PC-3 (cell line): Measurements from ENCODE around the gene BCKDHB. TPM values are rescaled to one million over a fixed set of nuclear protein-coding genes. Genes with fewer than 3 reads are reported as not detected.

Source experiments
- ATAC-seq: fragments of 200-7000 bp; cut with Tn5 transposase; 2 replicates; pipeline ENCODE4 v1.9.1; 2020; ENCODE audit warnings: mild to moderate bottlenecking, moderate library complexity
- BruUV-seq: library from RNA; stranded (reverse); fragments of 400-500 nt; replicated peaks from 2 replicates; lab custom pipeline; 2021; lab: Mats Ljungman, UMichigan
- CTCF ChIA-PET: fragments of 300-600 bp; sonication (Branson Sonifier 250); formaldehyde crosslinking; loops from one replicate; lab custom pipeline; 2022; ENCODE audit warnings: antibody characterized with exemption; lab: Charles Lee
- POLR2A ChIA-PET: fragments of 300-600 bp; sonication (Branson Sonifier 250); formaldehyde crosslinking; loops from one replicate; lab custom pipeline; 2022; ENCODE audit warnings: antibody characterized with exemption; ENCODE audit not compliant: unreplicated experiment; lab: Charles Lee
- DNase-seq: peaks from one replicate; pipeline ENCODE4 v3.0.0-alpha.2; 2015
- H2AFZ ChIP-seq: fragments of 300-600 bp; sonication (generic); 2 replicates; pipeline ENCODE4 v1.6.0; 2016; ENCODE audit warnings: antibody characterized with exemption, low read length
- H3F3A ChIP-seq: fragments of 300-600 bp; sonication (generic); one replicate; pipeline ENCODE4 v1.6.0; 2017; ENCODE audit warnings: antibody characterized with exemption, low read length, control low read depth, mild to moderate bottlenecking; ENCODE audit not compliant: unreplicated experiment
- H3K27ac ChIP-seq: fragments of 300-600 bp; sonication (generic); 2 replicates; pipeline ENCODE4 v1.5.1; 2016; ENCODE audit warnings: mild to moderate bottlenecking, low read length
- H3K27me3 ChIP-seq: fragments of 300-600 bp; sonication (generic); 2 replicates; pipeline ENCODE4 v1.6.1; 2016; ENCODE audit warnings: low read length, mixed read lengths
- H3K36me3 ChIP-seq: fragments of 300-600 bp; sonication (generic); 2 replicates; pipeline ENCODE4 v1.6.1; 2016; ENCODE audit warnings: low read depth, mixed run types, low read length, mixed read lengths
- H3K4me1 ChIP-seq: fragments of 300-600 bp; sonication (generic); 2 replicates; pipeline ENCODE4 v1.5.1; 2016; ENCODE audit warnings: low read length; ENCODE audit not compliant: insufficient read depth
- H3K4me2 ChIP-seq: fragments of 300-600 bp; sonication (generic); 2 replicates; pipeline ENCODE4 v1.6.0; 2016; ENCODE audit warnings: low read length
- H3K4me3 ChIP-seq: fragments of 300-600 bp; sonication (generic); 2 replicates; pipeline ENCODE4 v1.5.1; 2016; ENCODE audit warnings: mild to moderate bottlenecking, low read length, mixed read lengths
- H3K79me2 ChIP-seq: fragments of 300-600 bp; sonication (generic); 2 replicates; pipeline ENCODE4 v1.6.1; 2017; ENCODE audit warnings: low read length, mixed read lengths
- H3K9ac ChIP-seq: fragments of 300-600 bp; sonication (generic); 2 replicates; pipeline ENCODE4 v1.6.0; 2016; ENCODE audit warnings: mild to moderate bottlenecking, low read length
- H3K9me2 ChIP-seq: fragments of 300-600 bp; sonication (generic); replicated peaks from 2 replicates; pipeline ENCODE4 v1.6.1; 2016; ENCODE audit warnings: mixed run types, low read length, mixed read lengths
- H3K9me3 ChIP-seq: fragments of 300-600 bp; sonication (generic); 2 replicates; pipeline ENCODE4 v1.6.1; 2016; ENCODE audit warnings: low read length, mixed read lengths
- H4K20me1 ChIP-seq: fragments of 300-600 bp; sonication (generic); 2 replicates; pipeline ENCODE4 v1.6.1; 2016; ENCODE audit warnings: low read length, mixed read lengths
- CTCF ChIP-seq: fragments of 300-600 bp; sonication (generic); conservative IDR thresholded peaks from 2 replicates; pipeline ENCODE4 v1.5.1; 2017; ENCODE audit warnings: antibody characterized with exemption, low read depth, mild to moderate bottlenecking, low read length
- EZH2 ChIP-seq: fragments of 300-600 bp; sonication (generic); IDR thresholded peaks from one replicate; pipeline ENCODE4 v1.6.1; 2017; ENCODE audit warnings: antibody characterized with exemption, mild to moderate bottlenecking, low read length; ENCODE audit not compliant: unreplicated experiment
- EZH2phosphoT487 ChIP-seq: fragments of 300-600 bp; sonication (generic); IDR thresholded peaks from 2 replicates; pipeline ENCODE4 v1.6.1; 2018; ENCODE audit warnings: mild to moderate bottlenecking, antibody characterized with exemption, low read length, borderline replicate concordance
- intact Hi-C: fragments of 100-400 bp; cut with micrococcal nuclease; formaldehyde crosslinking; loops from 2 replicates; pipeline ENCODE4 v1.9.0; 2023
- total RNA-seq: library from RNA; depleted of rRNA; stranded (reverse); fragments of >200 nt; gene quantifications from 2 replicates; pipeline ENCODE4 v1.2.3, GENCODE V29; 2014

The BCKDHB gene
- total RNA-seq, 1 experiment from 2014 or later, result 9.9 TPM

GRCh38 chr6:80214436-80215022 lies 108.1 kb downstream of the BCKDHB start:
- BruUV-seq, result no TSS peak
- no peaks in the 10 kb centered on the region for H3K79me2 ChIP-seq
- peak; percentile 67 for DNase-seq
- H3F3A ChIP-seq, result no peaks in the 10 kb centered on the region
- no peaks in the 10 kb centered on the region for H3K9me3 ChIP-seq
- no peaks in the 10 kb centered on the region for H3K36me3 ChIP-seq
- H3K4me2 ChIP-seq, result no peak overlapping the region
- intact Hi-C loops, result loop anchor here (5.0 to 10.0 kb wide), 3 partner anchors 123 to 513 kb away; no protein-coding TSS in a partner anchor
- 0 out of 2 replicates have a peak, but pooled peaks cover 2% of the 10 kb centered on the region for H3K4me1 ChIP-seq
- H3K4me3 ChIP-seq, result no peak overlapping the region
- no peak overlapping the region for H2AFZ ChIP-seq
- H3K27me3 ChIP-seq, result no peaks in the 10 kb centered on the region
- POLR2A ChIA-PET, result interaction anchor here (0.7 kb wide), 1 partner anchor 108 kb away, joined by 3 read pairs; no protein-coding TSS in a partner anchor
- TF ChIP-seq CTCF (peak; percentile 70), EZH2 (no peak), EZH2phosphoT487 (no peak)
- no peaks in the 10 kb centered on the region for H3K9me2 ChIP-seq
- no peak overlapping the region for H3K9ac ChIP-seq
- peak; percentile 86 for ATAC-seq
- CTCF ChIA-PET, result interaction anchor here (1.1 kb wide), 2 partner anchors 108 to 265 kb away, joined by 3 to 6 read pairs; partner anchors contain the start of gene BCKDHB
- H3K27ac ChIP-seq, result no peak overlapping the region
- H4K20me1 ChIP-seq, result no peaks in the 10 kb centered on the region

GRCh38 chr6:80215063-80215462 lies 108.6 kb downstream of the BCKDHB start:
- H3K79me2 ChIP-seq, result no peaks in the 10 kb centered on the region
- BruUV-seq, result no TSS peak
- H4K20me1 ChIP-seq, result no peaks in the 10 kb centered on the region
- H3K9ac ChIP-seq, result no peak overlapping the region
- ATAC-seq (no peak), DNase-seq (no peak)
- H3K27me3 ChIP-seq, result no peaks in the 10 kb centered on the region
- ChIA-PET CTCF (interaction anchor here (1.1 kb wide), 1 partner anchor 266 kb away, joined by 6 read pairs; no protein-coding TSS in a partner anchor), POLR2A (no interaction called here)
- H3K4me1 ChIP-seq, result no peaks in the 10 kb centered on the region
- H3K4me2 ChIP-seq, result no peak overlapping the region
- intact Hi-C loops, result loop anchor here (10.0 kb wide), 1 partner anchor 390 kb away; no protein-coding TSS in a partner anchor
- H2AFZ ChIP-seq, result no peak overlapping the region
- H3K4me3 ChIP-seq, result no peak overlapping the region
- no peaks in the 10 kb centered on the region for H3F3A ChIP-seq
- H3K27ac ChIP-seq, result no peak overlapping the region
- TF ChIP-seq CTCF, result no peak
- TF ChIP-seq EZH2, result no peak
- no peak for TF ChIP-seq EZH2phosphoT487
- no peaks in the 10 kb centered on the region for H3K36me3 ChIP-seq
- no peaks in the 10 kb centered on the region for H3K9me2 ChIP-seq
- H3K9me3 ChIP-seq, result no peaks in the 10 kb centered on the region

- CTCF ChIA-PET, result no interaction called here
- DNase-seq, result no peak
- H2AFZ ChIP-seq, result no peak overlapping the region
- no peaks in the 10 kb centered on the region for H4K20me1 ChIP-seq
- TF ChIP-seq EZH2, result no peak
- no peak for TF ChIP-seq EZH2phosphoT487
- TF ChIP-seq CTCF, result no peak
- no peak overlapping the region for H3K4me3 ChIP-seq
- H3K4me1 ChIP-seq, result no peaks in the 10 kb centered on the region
- H3K79me2 ChIP-seq, result no peaks in the 10 kb centered on the region
- H3K9me3 ChIP-seq, result no peaks in the 10 kb centered on the region
- no peak overlapping the region for H3K9ac ChIP-seq
- intact Hi-C loops, result loop anchor here (10.0 kb wide), 1 partner anchor 387 kb away; no protein-coding TSS in a partner anchor
- no peaks in the 10 kb centered on the region for H3K9me2 ChIP-seq
- BruUV-seq, result no TSS peak
- no peak for ATAC-seq
- H3K36me3 ChIP-seq, result no peaks in the 10 kb centered on the region
- no peaks in the 10 kb centered on the region for H3K27me3 ChIP-seq
- no peaks in the 10 kb centered on the region for H3F3A ChIP-seq
- H3K4me2 ChIP-seq, result no peak overlapping the region
- H3K27ac ChIP-seq, result no peak overlapping the region
- POLR2A ChIA-PET, result no interaction called here
Measured at GRCh38 chr6:80217794-80218193, 111.3 kb downstream of the BCKDHB start.
